Measurements from ENCODE around the gene SGK1.

GRCh38 chr6:134182528-134182927, 135.4 kb downstream of the SGK1 start:
- TF ChIP-seq CTCF (IDR thresholded peaks at IDR 0.05; ENCODE audit: poor library complexity) (no peak), EZH2 (IDR thresholded peaks at IDR 0.05; ENCODE audit: borderline replicate concordance) (no peak), EZH2phosphoT487 (IDR thresholded peaks at IDR 0.05; ENCODE audit: low read depth, severe bottlenecking, unreplicated experiment) (no peak)

Measured in hepatocyte (in vitro differentiated cells).